HL-60 (cell line): ENCODE results near the gene GRM5.

ENCODE experiments used
- GABPA ChIP-seq: IDR thresholded peaks from 2 replicates; pipeline ENCODE4 v1.6.1; 2012; ENCODE audit warnings: low read depth
- POLR2AphosphoS5 ChIP-seq: IDR thresholded peaks from 2 replicates; pipeline ENCODE4 v1.6.1; 2012; ENCODE audit warnings: low read depth
- SPI1 ChIP-seq: IDR thresholded peaks from 2 replicates; pipeline ENCODE4 v1.6.1; 2012; ENCODE audit warnings: low read depth, mild to moderate bottlenecking, borderline replicate concordance
- TF ChIP-seq, protein P1 (sequence below): IDR thresholded peaks from one replicate; pipeline ENCODE4 v1.5.1; 2011; ENCODE audit warnings: low read length, control low read depth, inconsistent platforms; ENCODE audit not compliant: insufficient read depth
- TF ChIP-seq, protein P2 (sequence below): IDR thresholded peaks from 2 replicates; pipeline ENCODE4 v1.6.1; 2012; ENCODE audit warnings: low read depth; ENCODE audit not compliant: insufficient replicate concordance

DNA sequence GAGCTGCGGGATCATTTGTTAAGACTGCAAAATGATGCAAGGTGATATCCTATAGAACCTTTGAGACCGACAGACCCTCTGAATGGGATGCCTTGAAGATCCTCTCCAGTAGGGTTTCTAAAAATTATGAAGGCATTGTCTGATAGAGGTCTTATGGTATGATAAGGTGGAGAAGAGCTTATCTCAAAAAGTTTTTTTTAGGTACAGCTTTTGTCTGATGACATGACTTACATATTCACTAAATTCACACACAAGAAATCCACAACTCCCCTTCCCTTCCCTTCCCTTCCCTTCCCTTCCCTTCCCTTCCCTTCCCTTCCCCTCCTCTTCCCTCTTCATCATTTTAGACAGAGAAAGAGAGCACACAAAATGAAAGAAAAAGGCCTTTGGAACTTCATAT, 609.8 kb downstream of the GRM5 start:
- TF ChIP-seq, protein P1, sequence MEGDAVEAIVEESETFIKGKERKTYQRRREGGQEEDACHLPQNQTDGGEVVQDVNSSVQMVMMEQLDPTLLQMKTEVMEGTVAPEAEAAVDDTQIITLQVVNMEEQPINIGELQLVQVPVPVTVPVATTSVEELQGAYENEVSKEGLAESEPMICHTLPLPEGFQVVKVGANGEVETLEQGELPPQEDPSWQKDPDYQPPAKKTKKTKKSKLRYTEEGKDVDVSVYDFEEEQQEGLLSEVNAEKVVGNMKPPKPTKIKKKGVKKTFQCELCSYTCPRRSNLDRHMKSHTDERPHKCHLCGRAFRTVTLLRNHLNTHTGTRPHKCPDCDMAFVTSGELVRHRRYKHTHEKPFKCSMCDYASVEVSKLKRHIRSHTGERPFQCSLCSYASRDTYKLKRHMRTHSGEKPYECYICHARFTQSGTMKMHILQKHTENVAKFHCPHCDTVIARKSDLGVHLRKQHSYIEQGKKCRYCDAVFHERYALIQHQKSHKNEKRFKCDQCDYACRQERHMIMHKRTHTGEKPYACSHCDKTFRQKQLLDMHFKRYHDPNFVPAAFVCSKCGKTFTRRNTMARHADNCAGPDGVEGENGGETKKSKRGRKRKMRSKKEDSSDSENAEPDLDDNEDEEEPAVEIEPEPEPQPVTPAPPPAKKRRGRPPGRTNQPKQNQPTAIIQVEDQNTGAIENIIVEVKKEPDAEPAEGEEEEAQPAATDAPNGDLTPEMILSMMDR = no peak
- TF ChIP-seq, protein P2, sequence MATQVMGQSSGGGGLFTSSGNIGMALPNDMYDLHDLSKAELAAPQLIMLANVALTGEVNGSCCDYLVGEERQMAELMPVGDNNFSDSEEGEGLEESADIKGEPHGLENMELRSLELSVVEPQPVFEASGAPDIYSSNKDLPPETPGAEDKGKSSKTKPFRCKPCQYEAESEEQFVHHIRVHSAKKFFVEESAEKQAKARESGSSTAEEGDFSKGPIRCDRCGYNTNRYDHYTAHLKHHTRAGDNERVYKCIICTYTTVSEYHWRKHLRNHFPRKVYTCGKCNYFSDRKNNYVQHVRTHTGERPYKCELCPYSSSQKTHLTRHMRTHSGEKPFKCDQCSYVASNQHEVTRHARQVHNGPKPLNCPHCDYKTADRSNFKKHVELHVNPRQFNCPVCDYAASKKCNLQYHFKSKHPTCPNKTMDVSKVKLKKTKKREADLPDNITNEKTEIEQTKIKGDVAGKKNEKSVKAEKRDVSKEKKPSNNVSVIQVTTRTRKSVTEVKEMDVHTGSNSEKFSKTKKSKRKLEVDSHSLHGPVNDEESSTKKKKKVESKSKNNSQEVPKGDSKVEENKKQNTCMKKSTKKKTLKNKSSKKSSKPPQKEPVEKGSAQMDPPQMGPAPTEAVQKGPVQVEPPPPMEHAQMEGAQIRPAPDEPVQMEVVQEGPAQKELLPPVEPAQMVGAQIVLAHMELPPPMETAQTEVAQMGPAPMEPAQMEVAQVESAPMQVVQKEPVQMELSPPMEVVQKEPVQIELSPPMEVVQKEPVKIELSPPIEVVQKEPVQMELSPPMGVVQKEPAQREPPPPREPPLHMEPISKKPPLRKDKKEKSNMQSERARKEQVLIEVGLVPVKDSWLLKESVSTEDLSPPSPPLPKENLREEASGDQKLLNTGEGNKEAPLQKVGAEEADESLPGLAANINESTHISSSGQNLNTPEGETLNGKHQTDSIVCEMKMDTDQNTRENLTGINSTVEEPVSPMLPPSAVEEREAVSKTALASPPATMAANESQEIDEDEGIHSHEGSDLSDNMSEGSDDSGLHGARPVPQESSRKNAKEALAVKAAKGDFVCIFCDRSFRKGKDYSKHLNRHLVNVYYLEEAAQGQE = no peak
- TF ChIP-seq GABPA = no peak
- no peak for TF ChIP-seq POLR2AphosphoS5
- TF ChIP-seq SPI1 = no peak
